ENCODE measurements around the gene CETN2.

CETN2 gene

DNA sequence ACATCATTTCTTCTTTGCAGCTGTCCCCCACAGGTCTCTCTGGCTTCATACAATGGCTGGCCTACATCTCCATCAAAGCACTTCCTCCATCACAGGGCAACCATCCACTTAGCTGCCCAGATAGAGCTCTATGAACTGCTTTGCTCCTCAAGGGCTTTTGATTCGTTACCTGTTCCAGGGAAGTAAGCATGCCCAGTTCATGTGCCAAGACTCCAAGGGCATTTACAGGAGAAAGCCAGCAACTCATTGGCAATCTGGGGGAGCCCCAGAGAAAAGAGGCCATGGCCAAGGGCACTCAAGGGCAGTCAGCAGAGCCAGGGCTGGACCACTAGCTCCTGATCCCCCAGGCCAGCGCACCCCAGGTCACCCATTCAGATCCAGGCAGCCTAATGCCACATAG is 42.8 kb upstream of the CETN2 start:
- no peak for TF ChIP-seq EZH2phosphoT487 (conservative IDR thresholded peaks at IDR 0.05; ENCODE audit: low read length)
- Histone ChIP-seq H3F3A (ENCODE audit: insufficient read depth) (no peaks in the 10 kb centered on the region), H3K9me3 (ENCODE audit: insufficient read depth, low read length) (no peaks in the 10 kb centered on the region), H3K27me3 (ENCODE audit: low read length) (no peaks in the 10 kb centered on the region), H3K9me2 (replicated peaks; ENCODE audit: insufficient read depth, low read length) (no peaks in the 10 kb centered on the region), H4K20me1 (ENCODE audit: low read depth, low read length) (no peaks in the 10 kb centered on the region), H3K36me3 (ENCODE audit: low read length) (no peaks in the 10 kb centered on the region), H3K79me2 (ENCODE audit: insufficient read depth, low read length) (no peaks in the 10 kb centered on the region), H3K4me2 (ENCODE audit: low read depth, low read length, poor library complexity, severe bottlenecking) (no peak overlapping the region), H3K9ac (ENCODE audit: low read length) (no peak overlapping the region), H3K4me3 (ENCODE audit: insufficient read depth, low read length, poor library complexity, severe bottlenecking) (no peak overlapping the region), H2AFZ (ENCODE audit: low read depth, low read length, severe bottlenecking) (no peak overlapping the region), H3K27ac (ENCODE audit: low read depth, low read length) (no peak overlapping the region)

GRCh38 chrX:152872522-152872921 is 42.0 kb upstream of the CETN2 start:
- Histone ChIP-seq H3K9ac (ENCODE audit: low read length) (no peak overlapping the region), H3K9me3 (ENCODE audit: insufficient read depth, low read length) (no peaks in the 10 kb centered on the region), H3F3A (ENCODE audit: insufficient read depth) (no peaks in the 10 kb centered on the region), H3K27me3 (ENCODE audit: low read length) (no peaks in the 10 kb centered on the region), H3K4me2 (ENCODE audit: low read depth, low read length, poor library complexity, severe bottlenecking) (no peak overlapping the region), H3K9me2 (replicated peaks; ENCODE audit: insufficient read depth, low read length) (no peaks in the 10 kb centered on the region), H3K27ac (ENCODE audit: low read depth, low read length) (no peak overlapping the region), H4K20me1 (ENCODE audit: low read depth, low read length) (no peaks in the 10 kb centered on the region), H3K79me2 (ENCODE audit: insufficient read depth, low read length) (no peaks in the 10 kb centered on the region), H2AFZ (ENCODE audit: low read depth, low read length, severe bottlenecking) (no peak overlapping the region), H3K4me3 (ENCODE audit: insufficient read depth, low read length, poor library complexity, severe bottlenecking) (no peak overlapping the region), H3K36me3 (ENCODE audit: low read length) (no peaks in the 10 kb centered on the region)
- TF ChIP-seq EZH2phosphoT487 (conservative IDR thresholded peaks at IDR 0.05; ENCODE audit: low read length) (no peak), CTCF (IDR thresholded peaks at IDR 0.05; ENCODE audit: insufficient read depth, low read length, poor library complexity, severe bottlenecking) (no peak)

GRCh38 chrX:152871260-152871659 is 40.7 kb upstream of the CETN2 start:
- no peaks in the 10 kb centered on the region for H3F3A ChIP-seq (ENCODE audit: insufficient read depth)
- no peak for TF ChIP-seq EZH2phosphoT487 (conservative IDR thresholded peaks at IDR 0.05; ENCODE audit: low read length)
- no peak for TF ChIP-seq CTCF (IDR thresholded peaks at IDR 0.05; ENCODE audit: insufficient read depth, low read length, poor library complexity, severe bottlenecking)
- H2AFZ ChIP-seq (ENCODE audit: low read depth, low read length, severe bottlenecking) = no peak overlapping the region
- no peaks in the 10 kb centered on the region for H3K9me2 ChIP-seq (replicated peaks; ENCODE audit: insufficient read depth, low read length)
- no peaks in the 10 kb centered on the region for H3K27me3 ChIP-seq (ENCODE audit: low read length)
- H3K4me3 ChIP-seq (ENCODE audit: insufficient read depth, low read length, poor library complexity, severe bottlenecking) = no peak overlapping the region
- H3K9me3 ChIP-seq (ENCODE audit: insufficient read depth, low read length) = no peaks in the 10 kb centered on the region
- H4K20me1 ChIP-seq (ENCODE audit: low read depth, low read length) = no peaks in the 10 kb centered on the region
- H3K79me2 ChIP-seq (ENCODE audit: insufficient read depth, low read length) = no peaks in the 10 kb centered on the region
- H3K9ac ChIP-seq (ENCODE audit: low read length) = no peak overlapping the region
- H3K27ac ChIP-seq (ENCODE audit: low read depth, low read length) = no peak overlapping the region
- no peaks in the 10 kb centered on the region for H3K36me3 ChIP-seq (ENCODE audit: low read length)
- no peak overlapping the region for H3K4me2 ChIP-seq (ENCODE audit: low read depth, low read length, poor library complexity, severe bottlenecking)

GRCh38 chrX:152869972-152870371 is 39.4 kb upstream of the CETN2 start:
- H3K36me3 ChIP-seq (ENCODE audit: low read length) = no peaks in the 10 kb centered on the region

More at GRCh38 chrX:152869972-152870371, 39.4 kb upstream of the CETN2 start:
- Histone ChIP-seq H3K4me3 (ENCODE audit: insufficient read depth, low read length, poor library complexity, severe bottlenecking) (no peak overlapping the region), H4K20me1 (ENCODE audit: low read depth, low read length) (no peaks in the 10 kb centered on the region), H3K9ac (ENCODE audit: low read length) (no peak overlapping the region), H3K79me2 (ENCODE audit: insufficient read depth, low read length) (no peaks in the 10 kb centered on the region), H3K9me3 (ENCODE audit: insufficient read depth, low read length) (no peaks in the 10 kb centered on the region), H3F3A (ENCODE audit: insufficient read depth) (no peaks in the 10 kb centered on the region), H3K27ac (ENCODE audit: low read depth, low read length) (no peak overlapping the region), H3K9me2 (replicated peaks; ENCODE audit: insufficient read depth, low read length) (no peaks in the 10 kb centered on the region), H2AFZ (ENCODE audit: low read depth, low read length, severe bottlenecking) (no peak overlapping the region), H3K4me2 (ENCODE audit: low read depth, low read length, poor library complexity, severe bottlenecking) (no peak overlapping the region), H3K27me3 (ENCODE audit: low read length) (no peaks in the 10 kb centered on the region)
- TF ChIP-seq CTCF (IDR thresholded peaks at IDR 0.05; ENCODE audit: insufficient read depth, low read length, poor library complexity, severe bottlenecking) (no peak), EZH2phosphoT487 (conservative IDR thresholded peaks at IDR 0.05; ENCODE audit: low read length) (no peak)
